ENCODE results near the gene NRP2.

The NRP2 gene

DNA sequence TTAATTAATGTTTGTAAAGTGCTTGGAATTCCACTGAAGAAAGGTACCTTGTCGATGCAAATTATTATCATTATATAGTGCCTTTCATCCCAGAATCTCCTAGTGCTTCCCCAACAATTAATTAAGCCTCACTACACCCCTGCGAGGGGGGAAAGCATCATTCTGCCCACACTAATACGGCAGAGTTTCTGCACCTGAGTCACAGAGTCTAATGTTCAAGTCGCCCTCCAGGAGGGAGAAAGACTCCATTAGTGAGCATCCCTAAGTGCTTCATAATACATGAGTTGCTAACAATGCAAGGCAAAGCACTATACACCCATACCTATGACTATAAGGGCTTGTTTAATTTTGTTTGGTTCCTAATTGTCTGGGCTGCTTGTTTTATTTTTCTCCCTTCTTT, 25.4 kb upstream of the NRP2 start:
- no peak for ATAC-seq (ENCODE audit: insufficient read depth, low read depth)
- no peak overlapping the region for H3K4me2 ChIP-seq (ENCODE audit: insufficient read depth, low read length)
- H2AFZ ChIP-seq (ENCODE audit: low read depth, low read length): no peak overlapping the region
- no peaks in the 10 kb centered on the region for H3K27me3 ChIP-seq (ENCODE audit: insufficient read depth, low read length, poor library complexity)
- H3K4me1 ChIP-seq (ENCODE audit: insufficient read depth, low read length): no peaks in the 10 kb centered on the region
- no peak overlapping the region for H3K4me3 ChIP-seq (ENCODE audit: low read depth in 1 of 2, low read length in 2 of 2)
- no peak overlapping the region for H3K9ac ChIP-seq (ENCODE audit: low read depth, low read length)
- H3K36me3 ChIP-seq (ENCODE audit: insufficient read depth, low read length): no peaks in the 10 kb centered on the region
- no peak overlapping the region for H3K27ac ChIP-seq (ENCODE audit: low read length)
- no peaks in the 10 kb centered on the region for H3K9me3 ChIP-seq (ENCODE audit: insufficient read depth, low read length, severe bottlenecking)
- H3K79me2 ChIP-seq (ENCODE audit: insufficient read depth, low read length): no peaks in the 10 kb centered on the region
- TF ChIP-seq, protein P1, sequence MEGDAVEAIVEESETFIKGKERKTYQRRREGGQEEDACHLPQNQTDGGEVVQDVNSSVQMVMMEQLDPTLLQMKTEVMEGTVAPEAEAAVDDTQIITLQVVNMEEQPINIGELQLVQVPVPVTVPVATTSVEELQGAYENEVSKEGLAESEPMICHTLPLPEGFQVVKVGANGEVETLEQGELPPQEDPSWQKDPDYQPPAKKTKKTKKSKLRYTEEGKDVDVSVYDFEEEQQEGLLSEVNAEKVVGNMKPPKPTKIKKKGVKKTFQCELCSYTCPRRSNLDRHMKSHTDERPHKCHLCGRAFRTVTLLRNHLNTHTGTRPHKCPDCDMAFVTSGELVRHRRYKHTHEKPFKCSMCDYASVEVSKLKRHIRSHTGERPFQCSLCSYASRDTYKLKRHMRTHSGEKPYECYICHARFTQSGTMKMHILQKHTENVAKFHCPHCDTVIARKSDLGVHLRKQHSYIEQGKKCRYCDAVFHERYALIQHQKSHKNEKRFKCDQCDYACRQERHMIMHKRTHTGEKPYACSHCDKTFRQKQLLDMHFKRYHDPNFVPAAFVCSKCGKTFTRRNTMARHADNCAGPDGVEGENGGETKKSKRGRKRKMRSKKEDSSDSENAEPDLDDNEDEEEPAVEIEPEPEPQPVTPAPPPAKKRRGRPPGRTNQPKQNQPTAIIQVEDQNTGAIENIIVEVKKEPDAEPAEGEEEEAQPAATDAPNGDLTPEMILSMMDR (IDR thresholded peaks at IDR 0.05; ENCODE audit: borderline replicate concordance, extremely low read depth, low read length, poor library complexity, severe bottlenecking): no peak
- no peak for TF ChIP-seq EZH2 (IDR thresholded peaks at IDR 0.05; ENCODE audit: borderline replicate concordance, low read depth, low read length, severe bottlenecking)
- no peak for DNase-seq
- H4K20me1 ChIP-seq (ENCODE audit: insufficient read depth, low read length): no peaks in the 10 kb centered on the region

DNA sequence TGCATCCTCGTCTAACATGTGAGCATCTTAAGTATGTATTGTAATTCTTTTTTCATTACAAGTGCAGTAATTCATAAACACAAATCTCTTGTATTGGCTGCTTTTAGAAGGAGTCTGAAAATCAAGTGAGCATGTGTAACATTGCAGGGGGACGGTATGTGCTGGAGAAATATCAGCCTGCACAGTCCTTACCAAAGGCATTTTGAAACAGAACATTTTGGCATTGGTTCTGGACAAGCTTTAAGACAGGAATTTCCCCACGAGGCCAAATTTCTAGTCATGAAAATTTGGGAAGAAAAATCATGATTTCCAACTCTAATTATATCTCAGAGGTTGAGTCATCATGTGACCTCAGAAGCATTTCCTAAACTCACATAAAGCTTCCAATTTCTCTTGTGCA, 24.7 kb upstream of the NRP2 start:
- Histone ChIP-seq H3K27ac (ENCODE audit: low read length) (no peak overlapping the region), H3K36me3 (ENCODE audit: insufficient read depth, low read length) (no peaks in the 10 kb centered on the region), H3K27me3 (ENCODE audit: insufficient read depth, low read length, poor library complexity) (no peaks in the 10 kb centered on the region), H4K20me1 (ENCODE audit: insufficient read depth, low read length) (no peaks in the 10 kb centered on the region), H3K4me3 (ENCODE audit: low read depth in 1 of 2, low read length in 2 of 2) (no peak overlapping the region), H3K4me1 (ENCODE audit: insufficient read depth, low read length) (no peaks in the 10 kb centered on the region), H3K9me3 (ENCODE audit: insufficient read depth, low read length, severe bottlenecking) (no peaks in the 10 kb centered on the region), H3K79me2 (ENCODE audit: insufficient read depth, low read length) (no peaks in the 10 kb centered on the region), H3K4me2 (ENCODE audit: insufficient read depth, low read length) (no peak overlapping the region), H3K9ac (ENCODE audit: low read depth, low read length) (no peak overlapping the region), H2AFZ (ENCODE audit: low read depth, low read length) (no peak overlapping the region)
- ATAC-seq (ENCODE audit: insufficient read depth, low read depth): no peak
- TF ChIP-seq, protein P1 (IDR thresholded peaks at IDR 0.05; ENCODE audit: borderline replicate concordance, extremely low read depth, low read length, poor library complexity, severe bottlenecking): no peak
- no peak for TF ChIP-seq EZH2 (IDR thresholded peaks at IDR 0.05; ENCODE audit: borderline replicate concordance, low read depth, low read length, severe bottlenecking)
- no peak for DNase-seq

DNA sequence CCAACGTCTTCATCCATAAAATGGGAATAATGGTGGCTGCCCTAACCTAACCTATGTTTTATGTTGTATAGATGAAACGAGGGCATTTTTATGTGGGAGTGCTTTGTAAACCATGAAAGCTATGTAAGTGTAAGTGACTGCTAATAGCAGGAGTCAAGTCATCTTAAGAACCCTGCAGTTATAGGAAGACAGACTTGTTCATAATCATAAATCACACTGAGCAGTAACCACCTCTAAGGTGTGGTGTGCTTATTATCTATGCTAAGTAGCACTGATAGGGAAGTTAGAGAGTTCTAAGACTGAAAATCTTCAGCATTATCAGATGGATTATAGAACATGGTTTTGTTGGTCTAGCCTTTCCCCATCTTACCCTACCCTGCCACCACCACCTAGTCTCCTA, 24.2 kb upstream of the NRP2 start:
- Histone ChIP-seq H4K20me1 (ENCODE audit: insufficient read depth, low read length) (no peaks in the 10 kb centered on the region; the same call in 1 of the 2 replicates), H2AFZ (ENCODE audit: low read depth, low read length) (no peak overlapping the region), H3K4me1 (ENCODE audit: insufficient read depth, low read length) (no peaks in the 10 kb centered on the region), H3K27ac (ENCODE audit: low read length) (no peak overlapping the region), H3K27me3 (ENCODE audit: insufficient read depth, low read length, poor library complexity) (no peaks in the 10 kb centered on the region), H3K79me2 (ENCODE audit: insufficient read depth, low read length) (no peaks in the 10 kb centered on the region), H3K4me2 (ENCODE audit: insufficient read depth, low read length) (no peak overlapping the region), H3K4me3 (ENCODE audit: low read depth in 1 of 2, low read length in 2 of 2) (no peak overlapping the region), H3K36me3 (ENCODE audit: insufficient read depth, low read length) (no peaks in the 10 kb centered on the region), H3K9ac (ENCODE audit: low read depth, low read length) (no peak overlapping the region), H3K9me3 (ENCODE audit: insufficient read depth, low read length, severe bottlenecking) (no peaks in the 10 kb centered on the region)
- no peak for TF ChIP-seq EZH2 (IDR thresholded peaks at IDR 0.05; ENCODE audit: borderline replicate concordance, low read depth, low read length, severe bottlenecking)
- TF ChIP-seq, protein P1 (IDR thresholded peaks at IDR 0.05; ENCODE audit: borderline replicate concordance, extremely low read depth, low read length, poor library complexity, severe bottlenecking): no peak
- DNase-seq (no peak), ATAC-seq (ENCODE audit: insufficient read depth, low read depth) (no peak)

DNA sequence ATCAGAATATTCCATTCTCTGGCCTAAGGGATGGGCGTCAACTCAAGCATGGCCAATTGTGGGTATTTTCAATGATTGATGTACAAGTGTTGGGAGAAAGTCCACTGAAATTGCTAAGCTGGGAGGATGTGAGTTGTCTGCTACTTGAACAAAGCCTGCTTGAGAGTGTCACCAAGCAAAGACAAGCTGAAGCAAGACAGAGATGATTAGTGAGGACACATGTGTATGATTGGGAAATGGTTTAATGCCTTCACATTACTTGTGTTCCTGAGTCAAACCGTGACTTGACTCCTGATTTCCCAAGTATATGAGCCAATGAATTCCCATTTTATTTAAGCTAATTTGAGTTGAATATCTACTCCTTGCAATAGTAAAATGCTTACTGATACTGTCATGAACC, 23.7 kb upstream of the NRP2 start:
- DNase-seq (no peak), ATAC-seq (ENCODE audit: insufficient read depth, low read depth) (no peak)
- Histone ChIP-seq H3K27ac (ENCODE audit: low read length) (no peak overlapping the region), H3K9me3 (ENCODE audit: insufficient read depth, low read length, severe bottlenecking) (no peaks in the 10 kb centered on the region), H3K27me3 (ENCODE audit: insufficient read depth, low read length, poor library complexity) (no peaks in the 10 kb centered on the region), H2AFZ (ENCODE audit: low read depth, low read length) (no peak overlapping the region), H3K79me2 (ENCODE audit: insufficient read depth, low read length) (no peaks in the 10 kb centered on the region), H3K4me1 (ENCODE audit: insufficient read depth, low read length) (no peaks in the 10 kb centered on the region), H3K4me2 (ENCODE audit: insufficient read depth, low read length) (no peak overlapping the region), H4K20me1 (ENCODE audit: insufficient read depth, low read length) (no peaks in the 10 kb centered on the region; the same call in 1 of the 2 replicates), H3K9ac (ENCODE audit: low read depth, low read length) (no peak overlapping the region), H3K4me3 (ENCODE audit: low read depth in 1 of 2, low read length in 2 of 2) (no peak overlapping the region), H3K36me3 (ENCODE audit: insufficient read depth, low read length) (no peaks in the 10 kb centered on the region)
- no peak for TF ChIP-seq EZH2 (IDR thresholded peaks at IDR 0.05; ENCODE audit: borderline replicate concordance, low read depth, low read length, severe bottlenecking)
- TF ChIP-seq, protein P1 (IDR thresholded peaks at IDR 0.05; ENCODE audit: borderline replicate concordance, extremely low read depth, low read length, poor library complexity, severe bottlenecking): no peak
